Transverse colon (tissue), 3 donors: Measurements from ENCODE around the gene PDGFC.

Experiments used
- CTCF ChIP-seq, 5 experiments: fragments of 200-600 bp in 3 of 5; fragments of 450-650 bp in 2 of 5; sonication (generic) in 3 of 5; IDR thresholded peaks; 1 replicate in 2 of 5; 2 replicates in 3 of 5; pipeline ENCODE4 v1.5.1; 2016 to 2017; ENCODE audit warnings: antibody characterized with exemption in 5 of 5, inconsistent platforms in 3 of 5, mild to moderate bottlenecking in 2 of 5, moderate library complexity in 1 of 5
- EP300 ChIP-seq: sonication (generic); formaldehyde crosslinking; IDR thresholded peaks from one replicate; pipeline ENCODE4 v1.6.1; 2017; ENCODE audit warnings: antibody characterized with exemption, low read depth
- POLR2A ChIP-seq: fragments of 450-650 bp; IDR thresholded peaks from one replicate; pipeline ENCODE4 v1.6.1; 2016; ENCODE audit warnings: antibody characterized with exemption, mild to moderate bottlenecking, moderate library complexity

GRCh38 chr4:156885374-156885773 is 86.2 kb downstream of the PDGFC start:
- no peak for TF ChIP-seq EP300
- no peak for TF ChIP-seq POLR2A
- TF ChIP-seq CTCF (IDR thresholded peaks at IDR 0.05): no peak
